GM12878 (cell line): Measurements from ENCODE around the gene STARD10. TPM values are rescaled to one million over a fixed set of nuclear protein-coding genes. Genes with fewer than 3 reads are reported as not detected.

ENCODE experiments used
- ATAC-seq: fragments of 200-7000 bp; cut with Tn5 transposase; 3 replicates; pipeline ENCODE4 v1.9.1; 2020; ENCODE audit warnings: mild to moderate bottlenecking, moderate library complexity
- BruUV-seq: library from RNA; stranded (reverse); fragments of 400-500 nt; replicated peaks from 2 replicates; lab custom pipeline; 2021; lab: Mats Ljungman, UMichigan
- CTCF ChIA-PET: fragments of 300-600 bp; sonication (Branson Sonifier 250); formaldehyde crosslinking; extraction: SDS; loops from one replicate; lab custom pipeline; 2021; ENCODE audit warnings: inconsistent platforms; lab: Yijun Ruan, JAX
- POLR2A ChIA-PET: fragments of 350-600 bp; formaldehyde crosslinking; extraction: SDS; loops from one replicate; lab custom pipeline; 2021; ENCODE audit warnings: inconsistent platforms; lab: Charles Lee
- RAD21 ChIA-PET: fragments of 300-600 bp; sonication (Branson Sonifier 250); formaldehyde crosslinking; loops from one replicate; lab custom pipeline; 2023; ENCODE audit warnings: antibody characterized with exemption; ENCODE audit not compliant: unreplicated experiment; lab: Charles Lee
- SMC1A ChIA-PET: fragments of 300-600 bp; sonication (Branson Sonifier 250); formaldehyde crosslinking; loops from one replicate; lab custom pipeline; 2023; ENCODE audit not compliant: unreplicated experiment, uncharacterized antibody; lab: Charles Lee
- DNase-seq: peaks from one replicate; pipeline ENCODE4 v3.0.0-alpha.2; 2011; ENCODE audit warnings: low read depth, low spot score
- FAIRE-seq: peaks from 3 replicates; lab custom pipeline; 2011; peaks lifted over from hg19 to GRCh38; lab: Jason Lieb, UNC
- H2AFZ ChIP-seq: 2 replicates; pipeline ENCODE4 v1.6.0; 2011; ENCODE audit warnings: low read depth, low read length, control low read depth; ENCODE audit not compliant: control insufficient read depth
- H3K27ac ChIP-seq: 2 replicates; pipeline ENCODE4 v1.5.1; 2011; ENCODE audit warnings: control low read depth; ENCODE audit not compliant: control insufficient read depth, insufficient read depth
- H3K27me3 ChIP-seq, 2 experiments: replicated peaks in 1 of 2; 2 replicates each; pipeline versions ENCODE4 v1.6.0 to v1.6.1; 2011; ENCODE audit warnings: low read length in 1 of 2; ENCODE audit not compliant: control insufficient read depth in 2 of 2, insufficient read depth in 2 of 2
- H3K36me3 ChIP-seq, 2 experiments: 2 replicates each; pipeline ENCODE4 v1.5.1; 2011; ENCODE audit warnings: low read length in 1 of 2; ENCODE audit not compliant: control insufficient read depth in 2 of 2, insufficient read depth in 2 of 2
- H3K4me1 ChIP-seq: 2 replicates; pipeline ENCODE4 v1.6.1; 2011; ENCODE audit warnings: mild to moderate bottlenecking, low read length, moderate library complexity, mixed read lengths; ENCODE audit not compliant: control insufficient read depth, insufficient read depth
- H3K4me2 ChIP-seq: 2 replicates; pipeline ENCODE4 v1.6.0; 2011; ENCODE audit warnings: control low read depth; ENCODE audit not compliant: control insufficient read depth, insufficient read depth
- H3K4me3 ChIP-seq: fragments of 200-600 bp; sonication (generic); 2 replicates; pipeline ENCODE4 v1.5.1; 2016
- H3K79me2 ChIP-seq: 2 replicates; pipeline ENCODE4 v1.6.0; 2011; ENCODE audit warnings: low read length; ENCODE audit not compliant: control insufficient read depth, insufficient read depth
- H3K9ac ChIP-seq: 2 replicates; pipeline ENCODE4 v1.8.0; 2011; ENCODE audit warnings: low read length, control low read depth, mixed read lengths; ENCODE audit not compliant: control insufficient read depth, insufficient read depth
- H3K9me3 ChIP-seq: replicated peaks from 3 replicates; pipeline ENCODE4 v1.5.1; 2011; ENCODE audit warnings: mild to moderate bottlenecking, low read length; ENCODE audit not compliant: control insufficient read depth, insufficient read depth
- H4K20me1 ChIP-seq: 2 replicates; pipeline ENCODE4 v1.6.0; 2011; ENCODE audit not compliant: control insufficient read depth, insufficient read depth
- NR2F1 ChIP-seq: fragments of 450-650 bp; conservative IDR thresholded peaks from 2 replicates; pipeline ENCODE4 v1.6.1; 2017; ENCODE audit warnings: mild to moderate bottlenecking
- ZBTB11 ChIP-seq: fragments of 450-650 bp; formaldehyde crosslinking; IDR thresholded peaks from 2 replicates; pipeline ENCODE4 v1.5.0; 2022; ENCODE audit warnings: mild to moderate bottlenecking, missing genetic modification characterization
- WGBS: methylation state at CpG from one replicate; pipeline ENCODE4 v1.1.6; 2016; ENCODE audit warnings: low lambda C conversion rate; ENCODE audit not compliant: insufficient replicate concordance, insufficient coverage; ENCODE audit errors: missing lambda C conversion rate; 5-methylcytosine and 5-hydroxymethylcytosine counted together
- in situ Hi-C: fragments of 300-500 bp; cut with MboI; formaldehyde crosslinking; loops from 9 replicates; pipeline ENCODE4 v1.14.3; 2018; ENCODE audit warnings: mixed read lengths
- intact Hi-C: fragments of 100-400 bp; cut with micrococcal nuclease; formaldehyde crosslinking; loops from one replicate; pipeline ENCODE4 v1.14.2; 2022; ENCODE audit not compliant: unreplicated experiment
- polyA plus RNA-seq, 11 experiments: library from polyadenylated mRNA; depleted of rRNA in 4 of 11; unstranded in 6 of 11; stranded (reverse) in 5 of 11; fragments of >200 nt; fragmentation: Nextera tagmentation in 4 of 11; fragmentation: Illumina TruSeq in 1 of 11; extraction: Ambion mirVana in 4 of 11; extraction: Trizol in 1 of 11; gene quantifications; 1 replicate in 1 of 11; 2 replicates in 10 of 11; pipeline versions ENCODE4 v1.2.1 to v1.2.3, GENCODE V29; 2011 to 2016; ENCODE audit warnings: inconsistent platforms in 2 of 11, missing spikeins in 2 of 11, low read depth in 1 of 11
- total RNA-seq, 4 experiments: library from RNA; depleted of rRNA in 3 of 4; stranded (reverse); fragments of >200 nt in 3 of 4; fragmentation: Illumina TruSeq in 1 of 4; extraction: Trizol in 1 of 4; gene quantifications; 2 replicates each; pipeline versions ENCODE4 v1.2.1 to v1.2.3, GENCODE V29; 2013 to 2021

Gene STARD10
- total and polyA plus RNA-seq, 10 of the 15 experiments (the other 5 are each of a cell fraction or from before 2014, with no cell fraction given) = 0.15 to 43.2 (median 23.1) TPM

GRCh38 chr11:72788241-72788640 lies 5.6 kb downstream of the STARD10 start:
- BruUV-seq = no TSS peak
- CTCF ChIA-PET = interaction anchor here (15.0 kb wide), 1 partner anchor 62 kb away, joined by 469 read pairs; no protein-coding TSS in a partner anchor
- H3K9ac ChIP-seq = no peak overlapping the region
- DNase-seq (no peak), FAIRE-seq (no peak), ATAC-seq (no peak; the same call in 2 of the 3 replicates)
- SMC1A ChIA-PET = interaction anchor here (1.8 kb wide), 1 partner anchor 63 kb away, joined by 7 read pairs; no protein-coding TSS in a partner anchor
- no peaks in the 10 kb centered on the region for H3K79me2 ChIP-seq
- H3K4me3 ChIP-seq = no peak overlapping the region
- intact Hi-C loops = no loop called here
- no peaks in the 10 kb centered on the region for H3K9me3 ChIP-seq
- RAD21 ChIA-PET = interaction anchor here (1.0 to 10.5 kb wide), 2 partner anchors 28 to 63 kb away, joined by 3 to 256 read pairs; no protein-coding TSS in a partner anchor
- peaks cover 32% of the 10 kb centered on the region for H3K4me1 ChIP-seq
- H4K20me1 ChIP-seq = no peaks in the 10 kb centered on the region
- 0 out of 2 replicates have a peak, but pooled peaks have one; percentile 10 for TF ChIP-seq NR2F1
- no peak for TF ChIP-seq ZBTB11 (CRISPR knock-in tag)
- no peak overlapping the region for H2AFZ ChIP-seq
- peak overlapping the region; percentile 68 for H3K27ac ChIP-seq
- 68% methylated on average over 6 of the region's 7 CpGs for whole genome bisulfite sequencing
- H3K4me2 ChIP-seq = peak overlapping the region; percentile 63; the same call in 1 of the 2 replicates
- no peaks in the 10 kb centered on the region for H3K36me3 ChIP-seq
- in situ Hi-C loops = no loop called here
- no peaks in the 10 kb centered on the region for H3K27me3 ChIP-seq
- POLR2A ChIA-PET = interaction anchor here (0.6 kb wide), 1 partner anchor 510 kb away, joined by 3 read pairs; no protein-coding TSS in a partner anchor
